Activated CD8-positive, alpha-beta memory T cell treated with anti-CD3 and anti-CD28 coated beads, Interleukin-2, amount 50 U/mL, for 24 hours (primary cell): ENCODE results near the gene IL1RAPL2.
"Not testable (repeated sequence)": the region's sequence is repeated elsewhere in the genome, so short reads cannot be mapped to it uniquely, and the experiment has no call there.

Experiments
- DNase-seq: peaks from one replicate; pipeline ENCODE4 v3.0.0-alpha.2; 2020; ENCODE audit errors: extremely low read depth

IL1RAPL2 gene

DNA sequence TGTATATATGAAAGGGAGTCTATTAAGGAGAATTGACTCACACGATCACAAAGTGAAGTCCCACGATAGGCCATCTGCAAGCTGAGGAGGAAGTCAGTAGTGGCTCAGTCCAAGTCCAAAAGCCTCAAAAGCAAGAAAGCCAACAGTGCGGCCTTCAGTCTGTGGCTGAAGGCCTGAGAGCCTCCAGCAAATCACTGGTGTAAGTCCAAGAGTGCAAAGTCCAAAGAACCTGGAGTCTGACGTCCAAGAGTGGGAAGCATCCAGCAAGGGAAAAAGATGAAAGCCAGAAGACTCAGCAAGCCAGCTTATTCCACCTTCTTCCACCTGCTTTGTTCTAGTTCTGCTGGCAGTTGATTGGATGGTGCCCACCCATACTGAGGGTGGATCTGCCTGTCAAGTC, 104.1 kb downstream of the IL1RAPL2 start:
- no peak for DNase-seq

DNA sequence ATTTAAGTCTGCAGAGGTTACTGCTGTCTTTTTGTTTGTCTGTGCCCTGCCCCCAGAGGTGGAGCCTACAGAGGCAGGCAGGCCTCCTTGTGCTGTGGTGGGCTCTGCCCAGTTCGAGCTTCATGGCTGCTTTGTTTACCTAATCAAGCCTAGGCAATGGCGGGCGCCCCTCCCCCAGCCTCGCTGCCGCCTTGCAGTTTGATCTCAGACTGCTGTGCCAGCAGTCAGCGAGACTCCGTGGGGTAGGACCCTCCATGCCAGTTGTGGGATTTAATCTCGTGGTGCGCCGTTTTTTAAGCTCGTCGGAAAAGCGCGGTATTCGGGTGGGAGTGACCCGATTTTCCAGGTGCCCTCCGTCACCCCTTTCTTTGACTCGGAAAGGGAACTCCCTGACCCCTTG, 111.5 kb downstream of the IL1RAPL2 start:
- not testable (repeated sequence) for DNase-seq

DNA sequence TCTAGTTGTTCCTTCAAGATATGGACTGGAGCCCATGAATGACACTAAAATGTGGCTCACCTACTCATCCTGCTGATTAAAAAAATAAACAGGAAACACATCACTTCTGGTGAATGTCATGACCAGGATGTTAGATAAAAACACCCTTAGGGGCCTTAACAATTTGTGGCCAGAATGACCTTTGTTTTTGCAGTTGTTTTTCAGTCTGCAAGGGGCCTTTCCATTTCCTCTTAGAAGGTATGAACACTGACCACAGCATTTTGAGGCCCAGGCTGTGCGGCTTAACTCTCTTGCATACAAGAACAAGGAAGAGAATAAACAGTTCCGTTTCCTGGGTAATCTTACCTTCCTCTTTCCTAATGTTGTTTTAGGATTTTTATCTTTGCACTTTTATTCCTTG, 113.2 kb downstream of the IL1RAPL2 start:
- no peak for DNase-seq

DNA sequence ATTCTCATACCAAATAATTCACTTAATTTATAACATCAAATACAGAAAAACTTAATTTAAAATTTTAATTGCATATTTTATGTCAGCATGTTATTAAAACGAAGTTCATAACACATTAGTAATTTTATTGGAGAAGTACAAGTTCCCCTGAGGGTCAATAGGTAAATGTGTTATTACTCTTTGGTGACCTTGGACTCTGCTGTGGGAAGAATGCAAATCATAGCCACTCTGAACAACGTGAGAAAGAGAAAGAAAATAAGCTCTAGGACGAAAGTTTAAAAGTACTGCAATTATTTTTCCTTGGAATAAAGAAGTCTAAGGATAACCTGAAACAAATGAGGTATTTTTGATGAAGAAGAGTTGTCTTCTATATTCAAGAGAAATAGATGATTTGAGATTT, 115.2 kb downstream of the IL1RAPL2 start:
- no peak for DNase-seq

DNA sequence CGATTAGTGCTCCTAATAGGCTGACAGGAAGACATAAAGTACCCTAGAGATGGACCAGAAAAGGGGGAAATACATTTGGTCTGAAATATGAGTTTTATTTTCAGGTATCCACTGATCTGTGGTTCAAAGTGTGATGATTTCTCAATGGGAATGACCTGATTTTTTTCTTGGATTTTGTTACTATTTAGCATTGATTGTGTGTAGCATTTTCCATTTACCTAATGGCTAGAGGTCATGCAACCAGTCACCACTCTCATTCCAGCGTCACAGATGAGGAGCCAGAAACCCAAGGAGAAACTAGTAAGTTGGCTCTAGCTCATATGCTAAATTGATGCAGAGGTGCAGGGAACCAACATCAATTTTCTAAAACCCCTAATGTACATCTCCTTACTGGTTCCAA, 118.1 kb downstream of the IL1RAPL2 start:
- DNase-seq: no peak

DNA sequence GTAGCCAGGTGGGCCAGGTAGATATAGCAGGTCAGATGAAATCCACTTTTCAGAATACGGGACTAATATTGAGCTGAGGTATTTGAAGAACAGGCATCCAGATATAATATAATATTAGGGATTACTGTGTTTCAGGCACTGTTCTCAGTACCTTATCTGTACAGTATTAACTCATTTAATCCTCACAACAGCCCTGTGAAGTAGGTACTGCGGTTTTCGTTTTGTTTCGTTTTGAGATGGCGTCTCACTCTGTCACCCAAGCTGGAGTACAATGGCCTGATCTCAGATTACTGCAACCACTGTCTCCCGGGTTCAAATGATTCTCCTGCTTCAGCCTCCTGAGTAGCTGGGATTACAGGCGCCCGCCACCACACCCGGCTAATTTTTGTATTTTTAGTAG, 129.6 kb downstream of the IL1RAPL2 start:
- DNase-seq: no peak

DNA sequence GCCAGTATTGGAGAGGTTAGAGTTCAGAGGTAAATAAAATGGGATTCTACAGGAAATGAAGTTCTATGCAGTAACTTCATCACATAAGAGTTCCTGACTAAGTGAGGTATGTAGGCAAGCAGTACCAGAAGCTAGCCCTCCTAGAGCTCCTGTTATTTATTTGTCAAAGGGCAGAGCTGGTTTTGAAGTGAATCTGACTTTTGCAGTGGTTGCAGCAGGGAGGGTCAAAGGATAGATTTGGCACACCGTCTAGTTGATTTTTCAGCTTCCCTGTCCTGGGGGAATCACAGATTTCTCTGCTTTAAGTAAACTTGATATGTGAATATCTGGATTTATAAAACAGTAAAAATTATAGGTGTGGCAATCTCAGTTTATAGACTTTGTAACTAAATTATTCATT, 130.7 kb downstream of the IL1RAPL2 start:
- DNase-seq: no peak

DNA sequence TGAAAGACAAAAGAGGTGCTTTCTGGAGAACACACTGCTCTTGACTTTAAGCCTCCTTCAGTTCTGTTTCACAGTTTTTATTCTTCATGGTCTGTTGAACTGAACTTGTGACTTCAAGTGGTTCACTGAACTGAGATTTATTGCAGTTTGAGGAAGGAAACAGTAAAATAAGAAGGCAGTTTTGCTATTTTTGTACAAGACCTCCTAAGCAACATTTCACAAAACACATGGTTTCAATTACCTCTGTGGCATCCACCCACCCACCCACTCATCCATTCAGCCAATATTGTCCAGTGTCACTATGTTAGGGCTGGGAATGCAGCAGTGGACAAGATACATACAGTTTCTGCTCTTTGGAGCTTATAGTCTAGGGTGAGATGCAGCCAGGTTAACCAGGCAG, 131.3 kb downstream of the IL1RAPL2 start:
- no peak for DNase-seq

DNA sequence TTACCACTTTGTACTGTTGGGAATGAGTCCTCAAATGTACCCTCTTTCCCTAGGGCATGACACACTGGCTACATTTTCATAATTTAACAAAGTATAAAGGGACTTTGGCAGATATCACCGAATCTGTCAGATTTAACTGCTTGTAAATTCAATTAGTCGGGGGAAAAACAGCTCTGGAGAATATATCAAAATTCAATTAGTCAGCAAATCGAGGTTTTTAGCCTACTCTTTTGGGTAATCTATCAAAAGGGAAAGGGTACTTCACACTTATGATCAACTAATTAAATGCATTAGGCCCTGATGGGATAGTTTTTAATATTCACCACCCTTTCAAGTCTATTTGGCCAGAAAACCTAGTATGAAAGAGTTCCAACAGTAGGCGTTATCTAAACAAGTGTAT, 141.0 kb downstream of the IL1RAPL2 start:
- no peak for DNase-seq

DNA sequence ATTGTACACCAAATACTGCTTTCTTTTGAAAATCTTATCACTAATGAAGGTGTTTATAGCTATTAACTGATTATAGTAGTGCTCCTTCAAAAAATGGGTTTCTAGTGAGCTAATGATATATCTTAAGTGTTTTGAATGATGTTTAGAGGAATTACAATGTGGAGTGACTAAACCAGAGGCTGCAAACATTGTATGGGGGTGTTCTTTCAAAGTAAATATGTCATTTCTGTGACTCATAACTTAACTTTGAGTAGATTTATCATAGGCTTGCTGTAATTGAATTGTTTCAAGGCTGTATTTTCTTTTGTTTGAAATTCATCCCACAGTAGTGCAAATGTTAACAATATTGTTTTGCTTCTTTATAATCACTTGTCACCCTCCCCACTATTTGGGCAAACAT, 141.6 kb downstream of the IL1RAPL2 start:
- DNase-seq: no peak

DNA sequence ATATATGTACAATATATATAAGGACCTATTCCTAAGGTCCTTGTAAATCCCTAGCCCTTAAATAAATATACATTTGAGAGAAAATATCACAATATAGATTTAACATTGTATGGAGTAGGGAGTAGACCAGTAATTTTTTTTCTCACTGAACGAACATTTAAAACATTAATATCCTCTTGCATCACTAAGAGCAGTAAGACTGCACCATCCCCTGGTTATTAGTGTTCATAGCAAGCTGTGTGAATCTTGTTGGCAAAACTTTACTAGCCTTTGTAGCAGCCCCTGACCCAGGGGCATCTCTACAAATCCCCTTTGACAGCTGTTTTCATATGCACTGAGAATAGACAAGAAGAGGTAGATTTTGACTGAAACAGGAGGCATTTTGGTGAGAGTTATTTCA, 146.5 kb downstream of the IL1RAPL2 start:
- DNase-seq: no peak

DNA sequence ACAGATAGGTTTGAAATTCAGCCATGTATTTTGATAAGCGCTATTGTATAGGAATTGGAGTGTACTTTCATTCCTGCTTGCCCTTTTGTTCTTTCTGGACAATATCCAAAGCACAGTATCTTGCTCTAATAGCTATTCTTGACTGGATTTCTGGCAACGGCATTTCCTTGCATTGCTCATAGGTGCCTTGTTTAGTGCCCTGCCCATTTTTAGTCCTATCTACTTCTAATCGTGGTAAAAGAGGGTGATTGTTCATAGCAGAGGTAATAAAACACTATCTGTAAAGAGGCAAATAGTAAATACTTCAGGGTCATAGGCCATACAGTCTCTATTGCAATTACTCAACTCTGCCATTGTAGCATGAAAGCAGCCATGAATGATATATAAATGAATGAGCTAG, 155.9 kb downstream of the IL1RAPL2 start:
- DNase-seq: no peak

DNA sequence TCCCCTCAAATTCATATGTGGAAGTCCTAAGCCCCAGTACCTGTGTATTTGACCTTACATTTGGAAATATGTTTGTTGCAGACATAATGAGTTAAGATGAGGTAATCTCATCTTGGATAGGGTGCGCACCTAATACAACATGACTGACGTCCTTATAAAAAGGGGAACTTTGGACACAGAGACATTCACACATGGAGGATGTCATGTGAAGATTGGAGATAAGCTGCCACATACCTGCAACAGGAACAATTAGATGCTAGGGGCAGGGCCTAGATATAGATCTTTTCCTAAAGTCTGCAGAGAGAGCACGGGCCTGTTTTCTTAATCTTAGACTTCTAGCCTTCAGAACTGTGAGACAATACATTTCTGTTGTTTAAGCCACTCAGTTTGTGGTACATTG, 162.5 kb downstream of the IL1RAPL2 start:
- DNase-seq: no peak

DNA sequence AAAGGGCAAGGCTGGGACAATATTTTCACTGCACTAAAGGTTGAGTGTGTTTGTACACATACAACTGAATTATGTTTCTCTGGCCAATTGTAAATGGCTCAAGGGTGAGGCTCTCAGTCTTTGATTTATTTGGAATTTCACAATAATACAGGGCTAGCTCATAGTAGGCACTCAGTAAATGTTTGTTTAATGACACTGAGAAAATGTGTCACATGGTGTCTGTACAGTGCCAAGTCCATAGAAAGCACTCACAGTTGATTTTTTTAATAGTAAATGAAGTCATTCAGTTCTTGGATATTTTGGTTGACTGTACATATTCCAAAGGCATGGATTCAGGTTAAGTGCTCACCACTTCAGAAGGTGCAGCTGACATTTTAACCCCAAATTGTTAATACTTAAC, 176.4 kb downstream of the IL1RAPL2 start:
- DNase-seq: no peak

DNA sequence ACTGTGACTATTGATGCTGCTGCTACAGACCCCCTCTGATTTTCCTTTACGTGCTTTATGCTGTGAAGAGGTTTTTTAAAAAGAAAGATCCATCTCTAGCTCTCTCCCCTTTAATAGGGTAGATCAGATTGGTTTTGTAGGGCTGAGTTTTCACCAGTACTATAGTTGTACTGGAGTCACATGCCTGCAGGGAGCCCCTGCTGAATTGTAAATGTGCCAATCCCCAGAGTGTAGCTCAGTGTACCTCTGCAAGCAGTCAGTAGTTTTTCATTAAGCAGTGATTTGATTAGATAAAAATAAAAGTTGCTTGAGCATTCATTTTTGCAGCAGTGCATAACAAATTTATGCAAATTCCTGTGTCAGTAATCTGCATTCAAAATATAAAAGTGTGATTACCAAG, 179.2 kb downstream of the IL1RAPL2 start:
- no peak for DNase-seq

DNA sequence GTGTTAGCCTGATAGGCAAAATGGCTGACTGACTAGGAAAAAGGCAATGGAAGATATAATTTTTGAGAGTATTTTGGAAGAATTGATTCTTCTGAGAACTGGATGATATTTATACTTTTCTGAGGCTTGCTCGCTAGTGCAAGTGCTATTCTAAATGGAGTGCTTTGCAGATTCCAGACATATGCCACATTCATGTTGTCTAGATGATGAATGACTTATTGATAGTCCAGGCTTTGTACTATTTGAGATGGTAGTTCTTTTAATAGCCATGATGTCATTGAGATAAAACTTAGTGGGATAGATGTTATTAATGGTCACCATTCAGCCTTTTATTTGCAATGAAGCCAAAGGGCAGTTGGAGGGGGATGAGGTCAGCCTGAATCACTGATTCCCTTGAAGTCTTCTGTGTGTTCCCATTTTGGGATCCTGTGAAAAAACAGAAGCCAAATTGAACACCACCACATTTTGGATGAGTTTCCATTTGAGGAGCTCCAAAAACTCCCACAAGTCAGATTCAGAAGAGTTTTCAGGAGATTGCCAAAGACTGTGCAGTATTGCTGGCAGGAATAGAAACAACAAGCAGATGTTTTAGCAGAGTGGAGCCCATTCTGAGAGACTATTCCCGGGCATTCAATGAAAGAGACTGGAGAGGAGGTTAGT, 184.1 kb downstream of the IL1RAPL2 start:
- DNase-seq: no peak

DNA sequence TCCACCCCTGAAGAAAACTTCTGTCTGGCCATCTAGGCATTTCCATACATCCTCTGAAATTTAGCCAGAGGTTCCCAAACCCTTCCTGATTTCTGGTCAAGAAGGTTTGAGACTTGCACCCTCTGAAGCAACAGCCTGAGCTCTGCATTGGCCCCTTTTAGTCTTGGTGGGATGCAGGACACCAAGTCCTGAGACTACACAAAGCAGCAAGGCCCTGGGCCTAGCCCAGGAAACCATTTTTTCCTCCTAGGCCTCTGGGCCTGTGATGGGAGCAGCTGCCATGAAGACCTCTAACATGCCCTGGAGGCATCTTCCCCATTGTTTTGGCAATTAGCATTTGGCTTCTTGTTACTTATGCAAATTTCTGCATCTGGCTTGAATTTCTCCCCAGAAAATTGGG, 196.6 kb downstream of the IL1RAPL2 start:
- DNase-seq: no peak

DNA sequence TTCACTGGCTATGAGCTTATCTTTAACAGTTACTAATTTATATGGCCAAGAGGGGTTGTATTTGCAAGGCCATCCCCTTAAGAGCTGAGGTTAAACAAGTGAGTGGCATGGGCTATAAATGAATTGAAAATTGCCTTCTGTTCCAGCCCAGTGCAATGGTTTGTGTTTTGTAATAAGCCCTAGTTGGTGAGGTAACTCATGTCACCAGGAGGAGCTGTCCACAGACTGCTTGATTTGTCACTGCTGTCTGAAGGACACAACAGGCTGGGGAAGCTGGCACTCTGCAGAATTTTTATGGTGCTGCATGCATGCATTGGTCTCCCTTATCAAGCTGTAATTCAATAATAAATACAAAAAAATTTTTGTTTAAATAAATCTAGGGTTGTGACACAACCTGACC, 223.8 kb downstream of the IL1RAPL2 start:
- no peak for DNase-seq

DNA sequence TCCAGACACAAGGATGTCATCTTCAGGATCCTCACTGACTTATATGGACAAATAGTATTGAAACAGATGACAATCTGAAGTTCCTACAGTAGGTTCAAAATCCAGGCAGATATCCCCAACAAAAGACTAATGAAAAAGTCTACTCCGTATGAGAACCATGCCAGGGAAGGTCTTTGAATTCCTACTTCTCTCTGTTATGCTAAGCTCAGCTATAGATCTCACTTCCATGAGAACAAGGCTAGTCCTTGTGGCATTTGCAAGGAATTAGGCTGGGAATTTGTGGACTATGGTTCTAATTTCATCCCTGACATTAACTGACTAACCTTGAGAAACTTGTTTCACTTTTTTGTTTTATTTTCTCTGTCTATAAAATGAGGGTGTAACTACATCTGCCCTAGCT, 229.8 kb downstream of the IL1RAPL2 start:
- no peak for DNase-seq

DNA sequence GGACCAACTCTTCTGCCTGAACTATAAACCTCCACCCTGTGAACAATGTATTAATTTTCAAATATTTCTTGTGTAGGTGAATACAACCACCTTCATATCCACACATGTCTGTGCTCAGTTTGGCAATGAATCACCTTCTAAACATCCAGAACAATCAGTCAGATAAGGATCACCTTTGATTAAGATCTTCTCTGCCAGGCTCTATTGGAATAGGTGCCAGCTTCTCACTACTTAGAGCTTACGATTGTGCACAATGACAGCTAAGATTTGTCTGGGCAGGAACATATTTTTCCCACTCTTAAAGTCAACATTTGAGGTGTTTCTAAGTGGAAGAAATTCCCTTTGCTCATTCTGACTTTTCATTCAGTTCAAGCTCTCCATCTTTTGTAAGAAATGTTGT, 237.2 kb downstream of the IL1RAPL2 start:
- DNase-seq: no peak

DNA sequence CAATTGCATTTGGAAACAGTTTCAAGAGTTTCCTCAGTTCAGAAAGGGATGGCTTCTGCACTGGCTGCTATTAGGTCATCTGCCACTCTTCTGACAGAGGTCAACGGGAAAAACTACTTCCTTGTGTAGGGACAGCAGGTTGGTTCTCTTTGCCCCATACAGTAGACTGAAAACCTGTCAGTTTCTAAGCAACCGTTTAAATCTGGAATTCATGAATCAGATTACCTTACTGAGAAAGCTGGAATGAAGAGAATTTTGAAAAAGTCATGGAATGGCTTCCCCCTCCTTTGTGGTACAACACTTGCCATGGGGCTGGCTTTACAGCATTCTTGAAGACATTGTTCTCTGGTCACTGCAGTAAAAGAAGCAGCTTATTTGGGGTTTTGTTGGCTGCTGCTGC, 240.3 kb downstream of the IL1RAPL2 start:
- no peak for DNase-seq

DNA sequence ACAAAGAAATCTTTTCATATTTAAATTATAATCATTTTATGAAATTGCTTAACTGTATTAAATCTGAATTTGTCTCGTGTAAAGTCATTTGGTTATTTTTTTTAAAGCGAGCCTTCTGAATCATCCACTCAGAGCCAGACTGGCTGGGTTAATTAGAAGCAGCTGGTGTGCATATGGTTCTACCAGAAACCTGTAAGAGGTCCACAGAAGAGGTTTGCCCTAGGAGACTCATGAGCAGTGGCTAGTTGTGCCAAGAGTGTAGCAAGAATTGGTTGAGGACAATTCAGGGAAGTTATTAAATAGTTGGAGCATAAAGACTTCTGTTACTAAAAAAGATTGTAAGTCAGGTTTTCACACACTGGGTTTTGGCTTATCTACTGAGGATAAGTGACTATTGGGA, 267.4 kb downstream of the IL1RAPL2 start:
- DNase-seq: no peak

DNA sequence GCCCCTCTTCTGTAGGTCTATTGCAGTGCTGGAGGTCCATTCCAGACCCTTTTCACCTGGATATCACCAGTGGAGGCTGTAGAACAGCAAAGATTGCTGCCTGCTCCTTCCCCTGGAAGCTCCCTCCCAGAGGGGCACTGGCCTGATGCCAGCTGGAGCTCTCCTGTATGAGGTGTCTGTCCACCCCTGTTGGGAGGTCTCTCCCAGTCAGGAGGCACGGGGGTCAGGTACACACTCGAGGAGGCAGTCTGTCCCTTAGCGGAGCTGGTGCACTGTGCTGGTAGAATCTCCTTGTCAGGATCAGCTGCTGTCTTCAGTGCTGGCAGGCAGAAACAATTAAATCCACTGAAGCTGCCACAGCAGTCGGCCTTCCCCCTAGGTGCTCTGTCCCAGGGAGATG, 276.6 kb downstream of the IL1RAPL2 start:
- DNase-seq: no peak

DNA sequence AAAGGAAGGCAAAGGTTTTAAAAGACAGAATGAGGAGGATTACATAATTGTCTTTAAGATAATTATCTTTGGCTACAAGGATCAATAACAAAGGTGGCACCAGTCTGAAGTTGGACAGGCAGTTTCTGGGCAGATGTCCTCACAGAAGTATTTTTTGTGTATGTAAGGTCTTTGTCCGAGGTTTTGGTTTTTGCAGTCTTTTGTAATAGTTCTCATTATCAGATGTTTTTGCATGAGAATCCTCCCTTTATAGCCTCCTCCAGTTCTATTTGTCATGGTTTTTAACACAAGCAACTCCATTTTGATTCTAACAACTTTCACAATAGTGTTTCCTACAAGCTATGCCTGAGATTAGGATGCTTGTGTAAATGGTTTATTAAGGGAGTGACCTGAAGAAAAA, 286.2 kb downstream of the IL1RAPL2 start:
- DNase-seq: no peak

DNA sequence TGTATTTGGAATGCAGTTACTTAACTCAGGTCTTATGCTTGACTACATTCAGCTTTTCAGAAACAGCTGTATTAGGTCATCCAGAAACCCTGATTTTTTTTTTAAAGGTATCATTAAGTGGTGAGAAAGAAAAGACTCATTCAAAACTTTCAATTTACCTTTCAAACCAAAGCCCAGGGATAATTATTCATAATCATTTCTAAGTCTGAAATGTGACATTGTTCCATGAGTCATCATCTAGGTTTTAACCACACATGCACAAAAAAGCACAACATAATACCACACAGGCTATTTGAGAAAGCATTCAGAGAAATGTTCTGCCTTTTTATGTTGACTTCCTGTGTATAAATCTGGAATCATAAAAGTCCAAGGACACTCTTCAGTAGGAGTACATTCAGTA, 288.2 kb downstream of the IL1RAPL2 start:
- DNase-seq: no peak
